Measurements from ENCODE around the gene NR2F2.
A peak's percentile ranks its signal among the peaks of the same experiment; 100 is the strongest.

The NR2F2 gene

DNA sequence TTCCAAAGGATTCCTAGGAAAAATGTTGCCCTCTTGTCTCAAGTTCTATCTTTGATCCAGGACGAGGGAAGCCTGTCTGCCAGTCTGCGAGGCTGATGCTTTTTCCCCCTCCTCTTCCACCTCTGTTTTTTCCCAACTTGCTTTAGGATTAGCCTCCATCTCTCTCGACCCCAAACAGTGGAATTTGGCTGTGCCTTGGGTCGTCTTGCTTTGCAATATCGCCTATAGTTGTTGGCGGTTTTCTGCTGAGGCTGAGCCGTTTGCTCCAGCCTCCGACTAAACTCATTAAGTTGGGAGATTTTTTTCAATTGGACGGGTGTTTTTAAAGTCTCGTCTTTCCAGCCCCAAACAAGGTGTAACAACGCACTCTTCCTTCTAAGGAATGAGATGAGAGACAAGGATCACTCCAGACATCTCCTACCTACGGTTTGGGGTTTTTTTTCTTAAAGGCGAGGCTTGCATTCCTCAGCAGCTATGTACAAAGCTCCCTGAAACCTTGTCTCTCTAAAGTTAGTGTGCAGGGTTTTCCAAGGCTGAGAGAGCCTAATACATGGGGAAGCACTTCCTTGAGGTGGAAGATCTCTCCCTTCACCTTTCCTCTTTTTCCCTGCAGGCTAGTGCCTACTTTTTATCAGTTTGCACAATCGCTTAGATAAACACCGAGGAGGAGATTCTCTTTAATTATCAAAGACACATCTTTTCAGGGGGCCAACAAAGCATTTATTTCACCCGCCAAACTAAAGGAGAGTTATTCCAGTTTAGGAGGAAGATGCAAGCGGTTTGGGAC lies 4.8 kb upstream of the NR2F2 start:
- no peaks in the 10 kb centered on the region for H3K36me3 ChIP-seq (ENCODE audit: insufficient read depth, low read length)
- no peaks in the 10 kb centered on the region for H3K27me3 ChIP-seq (ENCODE audit: insufficient read depth, low read length)
- H3K79me2 ChIP-seq (ENCODE audit: control insufficient read depth, insufficient read depth, low read length, unreplicated experiment) = peaks cover 95% of the 10 kb centered on the region
- H3K4me1 ChIP-seq (ENCODE audit: control insufficient read depth, insufficient read depth, low read length, unreplicated experiment) = peaks cover 20% of the 10 kb centered on the region
- H3K27ac ChIP-seq (ENCODE audit: low read depth, low read length) = peak overlapping the region; percentile 85
- peak overlapping the region; percentile 75 for H3K4me3 ChIP-seq (ENCODE audit: low read depth, low read length)
- peak overlapping the region; percentile 61 for H2AFZ ChIP-seq (ENCODE audit: low read length, unreplicated experiment)

DNA sequence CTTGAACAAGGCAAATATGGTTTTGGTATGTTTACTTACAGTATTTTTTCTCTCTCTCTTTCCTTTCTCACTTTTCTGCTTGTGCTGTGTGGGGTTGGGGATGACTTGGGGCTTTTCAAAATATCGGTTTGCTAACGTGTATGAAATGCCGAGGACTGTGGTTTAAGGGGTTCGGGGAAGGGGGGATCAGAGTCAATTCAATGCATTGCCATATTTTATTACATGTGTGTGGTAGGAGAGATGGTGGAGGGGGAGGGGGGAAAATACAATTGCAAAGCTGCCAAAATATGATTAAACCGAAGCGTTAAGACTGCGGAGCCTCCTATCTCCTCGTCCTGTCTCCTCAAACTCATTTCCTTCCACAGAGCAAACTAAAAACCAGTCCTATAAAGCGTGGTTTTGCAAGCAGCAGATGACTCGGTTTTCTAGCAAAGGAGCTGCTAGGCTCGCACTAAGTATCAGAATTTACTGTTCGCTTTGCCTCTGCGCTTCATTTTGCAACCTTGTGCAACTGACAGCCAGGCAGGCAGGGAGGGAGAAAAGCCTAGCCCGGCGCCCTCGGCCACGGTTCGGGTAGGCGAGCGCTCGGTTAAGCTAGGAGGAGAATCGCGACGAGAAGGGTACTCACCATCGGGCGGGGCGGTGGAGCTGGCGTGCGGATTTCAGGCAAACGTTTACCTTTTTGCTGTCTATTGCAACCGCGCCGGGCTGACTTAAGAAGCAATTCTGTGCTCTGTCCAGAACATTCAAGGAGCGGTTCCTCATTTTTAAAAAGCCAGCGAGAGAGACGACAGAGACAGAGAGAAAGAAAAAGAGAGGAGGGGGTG lies 4.0 kb upstream of the NR2F2 start:
- peak overlapping the region; percentile 85 for H3K27ac ChIP-seq (ENCODE audit: low read depth, low read length)
- H3K4me3 ChIP-seq (ENCODE audit: low read depth, low read length) = peak overlapping the region; percentile 75
- H3K27me3 ChIP-seq (ENCODE audit: insufficient read depth, low read length) = no peaks in the 10 kb centered on the region
- no peaks in the 10 kb centered on the region; the same call in 1 of the 2 replicates for H3K36me3 ChIP-seq (ENCODE audit: insufficient read depth, low read length)
- H3K4me1 ChIP-seq (ENCODE audit: control insufficient read depth, insufficient read depth, low read length, unreplicated experiment) = peaks cover 20% of the 10 kb centered on the region
- peak overlapping the region; percentile 16 for H2AFZ ChIP-seq (ENCODE audit: low read length, unreplicated experiment)
- H3K79me2 ChIP-seq (ENCODE audit: control insufficient read depth, insufficient read depth, low read length, unreplicated experiment) = peaks cover 93% of the 10 kb centered on the region

DNA sequence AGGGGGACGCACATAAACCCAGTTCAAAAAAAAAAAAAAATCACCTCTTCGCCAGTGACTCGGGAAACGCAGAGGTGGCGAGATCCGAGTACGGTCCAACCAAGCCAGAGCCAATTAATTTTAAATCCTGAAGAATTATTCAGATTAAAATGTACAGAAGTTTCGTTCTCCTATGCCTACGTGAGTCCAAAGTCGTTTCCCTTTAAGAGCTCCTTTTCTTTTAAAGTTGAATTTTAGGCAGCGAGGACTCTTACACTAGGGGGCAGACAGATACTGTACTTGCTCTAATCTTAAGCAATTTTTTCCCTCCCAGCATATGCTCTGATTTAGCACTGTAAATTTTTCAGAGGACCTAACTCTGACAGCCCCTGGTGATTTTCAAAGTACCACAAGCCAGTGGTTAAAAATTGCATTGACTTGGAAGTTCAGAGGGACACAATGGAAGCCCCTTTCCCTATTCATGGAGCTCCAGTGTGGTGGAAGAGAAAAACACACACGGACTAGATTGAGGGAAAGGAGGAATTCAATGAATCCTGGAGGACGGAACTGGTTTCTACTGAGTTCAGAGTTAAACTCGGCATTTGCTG lies 3.3 kb upstream of the NR2F2 start:
- Histone ChIP-seq H3K79me2 (ENCODE audit: control insufficient read depth, insufficient read depth, low read length, unreplicated experiment) (peaks cover 93% of the 10 kb centered on the region), H3K27ac (ENCODE audit: low read depth, low read length) (peak overlapping the region; percentile 85), H3K36me3 (ENCODE audit: insufficient read depth, low read length) (peaks cover 1% of the 10 kb centered on the region; the same call in 1 of the 2 replicates), H3K4me3 (ENCODE audit: low read depth, low read length) (peak overlapping the region; percentile 75), H3K27me3 (ENCODE audit: insufficient read depth, low read length) (no peaks in the 10 kb centered on the region), H3K4me1 (ENCODE audit: control insufficient read depth, insufficient read depth, low read length, unreplicated experiment) (peaks cover 20% of the 10 kb centered on the region), H2AFZ (ENCODE audit: low read length, unreplicated experiment) (peak overlapping the region; percentile 16)

DNA sequence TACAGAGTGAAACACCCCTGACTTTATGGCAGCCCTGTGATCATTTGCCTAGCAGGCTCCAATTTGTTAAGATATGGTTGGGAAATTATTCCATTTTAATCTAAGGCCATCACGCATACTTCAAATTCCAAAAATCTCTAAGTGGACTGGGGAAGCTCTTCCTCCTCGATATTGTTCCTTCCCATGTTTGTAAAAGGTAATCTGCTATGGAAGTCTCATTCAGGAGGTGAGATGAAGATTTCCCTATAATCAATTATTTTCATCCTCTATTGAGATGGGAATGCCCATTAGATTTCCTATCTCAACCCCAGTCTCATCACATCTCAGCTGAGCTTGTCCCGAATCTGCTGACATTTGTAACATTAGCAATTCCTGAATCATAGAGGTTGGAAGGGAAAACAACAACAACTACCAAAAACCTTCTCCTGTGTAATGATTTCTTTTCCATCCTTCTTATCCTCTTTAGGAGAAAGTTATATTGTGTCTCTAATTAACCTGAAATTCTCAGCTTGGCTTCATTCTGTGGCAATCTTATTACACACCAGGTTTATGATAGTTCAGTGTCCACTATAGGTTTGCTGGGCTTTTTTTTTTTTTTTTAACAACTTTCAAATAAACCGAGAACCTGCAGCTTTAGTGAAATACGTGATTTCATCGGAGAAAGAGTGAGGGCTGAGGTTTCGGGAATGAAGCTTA lies 2.2 kb upstream of the NR2F2 start:
- Histone ChIP-seq H3K36me3 (ENCODE audit: insufficient read depth, low read length) (peaks cover 5% of the 10 kb centered on the region; the same call in 1 of the 2 replicates), H2AFZ (ENCODE audit: low read length, unreplicated experiment) (peak overlapping the region; percentile 78), H3K27ac (ENCODE audit: low read depth, low read length) (peak overlapping the region; percentile 85), H3K4me1 (ENCODE audit: control insufficient read depth, insufficient read depth, low read length, unreplicated experiment) (peaks cover 19% of the 10 kb centered on the region), H3K4me3 (ENCODE audit: low read depth, low read length) (peak overlapping the region; percentile 75), H3K27me3 (ENCODE audit: insufficient read depth, low read length) (no peaks in the 10 kb centered on the region), H3K79me2 (ENCODE audit: control insufficient read depth, insufficient read depth, low read length, unreplicated experiment) (peaks cover 94% of the 10 kb centered on the region)

DNA sequence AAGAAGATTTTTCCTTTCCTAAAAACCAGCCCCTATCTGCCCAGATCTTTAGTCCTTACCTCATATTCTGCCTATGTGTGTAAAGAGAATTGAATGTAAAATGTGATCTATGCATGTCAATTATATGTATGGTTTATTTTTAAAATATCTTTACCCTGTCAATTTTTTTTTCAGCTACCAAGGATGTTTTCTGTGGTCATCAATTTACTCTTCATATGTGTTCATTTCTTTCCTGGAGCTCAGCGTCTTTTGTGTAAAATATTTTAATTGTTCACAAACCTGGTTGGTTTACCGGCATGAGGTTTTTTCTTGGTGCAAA lies 1.7 kb upstream of the NR2F2 start:
- Histone ChIP-seq H3K79me2 (ENCODE audit: control insufficient read depth, insufficient read depth, low read length, unreplicated experiment) (peaks cover 94% of the 10 kb centered on the region), H3K36me3 (ENCODE audit: insufficient read depth, low read length) (peaks cover 9% of the 10 kb centered on the region; the same call in 1 of the 2 replicates), H3K4me3 (ENCODE audit: low read depth, low read length) (peak overlapping the region; percentile 75), H3K4me1 (ENCODE audit: control insufficient read depth, insufficient read depth, low read length, unreplicated experiment) (peaks cover 15% of the 10 kb centered on the region), H3K27me3 (ENCODE audit: insufficient read depth, low read length) (no peaks in the 10 kb centered on the region), H3K27ac (ENCODE audit: low read depth, low read length) (peak overlapping the region; percentile 85), H2AFZ (ENCODE audit: low read length, unreplicated experiment) (no peak overlapping the region)

DNA sequence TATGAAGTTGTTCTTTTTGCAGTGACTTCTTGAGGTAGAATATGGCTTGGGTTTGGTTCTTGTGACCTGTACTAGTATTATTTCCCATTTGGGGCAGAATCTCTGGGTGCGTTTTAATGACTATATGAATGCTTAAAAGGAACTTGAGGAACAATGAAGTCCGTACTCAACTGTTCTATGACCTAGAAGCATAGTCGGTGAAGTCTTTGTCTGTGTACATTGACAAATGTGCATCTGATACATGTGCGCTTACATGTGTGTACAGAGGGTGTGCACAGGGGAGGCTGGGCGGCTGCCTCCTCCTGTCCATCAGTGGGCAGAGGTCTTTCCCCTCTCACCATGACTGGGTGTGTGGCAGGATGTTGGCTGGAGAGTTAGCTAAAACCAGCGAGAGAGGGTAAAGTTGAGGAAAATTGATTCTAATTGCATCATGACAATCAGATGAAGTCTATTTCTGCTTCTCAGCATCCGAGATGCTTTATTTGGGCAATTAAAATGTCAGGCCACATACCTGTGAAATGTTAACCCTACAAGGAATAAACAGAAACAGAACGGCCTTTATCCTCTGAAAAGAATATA lies 1.0 kb upstream of the NR2F2 start:
- Histone ChIP-seq H3K4me3 (ENCODE audit: low read depth, low read length) (peak overlapping the region; percentile 75), H3K79me2 (ENCODE audit: control insufficient read depth, insufficient read depth, low read length, unreplicated experiment) (peaks cover 94% of the 10 kb centered on the region), H3K27me3 (ENCODE audit: insufficient read depth, low read length) (no peaks in the 10 kb centered on the region), H3K36me3 (ENCODE audit: insufficient read depth, low read length) (peaks cover 16% of the 10 kb centered on the region; the same call in 1 of the 2 replicates), H2AFZ (ENCODE audit: low read length, unreplicated experiment) (peak overlapping the region; percentile 44), H3K27ac (ENCODE audit: low read depth, low read length) (peak overlapping the region; percentile 85), H3K4me1 (ENCODE audit: control insufficient read depth, insufficient read depth, low read length, unreplicated experiment) (peaks cover 9% of the 10 kb centered on the region)

DNA sequence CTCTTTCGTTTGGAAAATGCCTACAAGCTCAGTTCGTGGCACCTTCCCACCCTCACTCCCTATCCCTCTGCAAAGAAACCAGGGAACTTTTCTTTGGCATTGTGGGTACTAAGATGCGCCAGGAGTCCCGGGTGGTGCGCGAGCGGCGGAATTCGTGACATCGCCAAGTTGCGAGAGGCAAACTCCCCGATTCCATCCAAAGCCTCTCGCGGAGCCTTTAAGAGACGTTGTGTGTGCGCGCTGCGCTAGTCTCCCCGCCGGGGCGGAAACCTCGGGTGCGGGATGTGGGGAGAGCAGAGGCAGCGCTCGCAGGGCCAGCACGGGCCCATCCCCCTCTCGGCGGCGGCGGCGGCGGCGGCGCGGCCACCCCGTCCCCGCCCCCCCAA lies 443 bp upstream of the NR2F2 start:
- peaks cover 94% of the 10 kb centered on the region for H3K79me2 ChIP-seq (ENCODE audit: control insufficient read depth, insufficient read depth, low read length, unreplicated experiment)
- peaks cover 22% of the 10 kb centered on the region for H3K36me3 ChIP-seq (ENCODE audit: insufficient read depth, low read length)
- H2AFZ ChIP-seq (ENCODE audit: low read length, unreplicated experiment) = peak overlapping the region; percentile 44
- peaks cover 9% of the 10 kb centered on the region for H3K4me1 ChIP-seq (ENCODE audit: control insufficient read depth, insufficient read depth, low read length, unreplicated experiment)
- H3K4me3 ChIP-seq (ENCODE audit: low read depth, low read length) = peak overlapping the region; percentile 75
- no peaks in the 10 kb centered on the region for H3K27me3 ChIP-seq (ENCODE audit: insufficient read depth, low read length)
- peak overlapping the region; percentile 85 for H3K27ac ChIP-seq (ENCODE audit: low read depth, low read length)

DNA sequence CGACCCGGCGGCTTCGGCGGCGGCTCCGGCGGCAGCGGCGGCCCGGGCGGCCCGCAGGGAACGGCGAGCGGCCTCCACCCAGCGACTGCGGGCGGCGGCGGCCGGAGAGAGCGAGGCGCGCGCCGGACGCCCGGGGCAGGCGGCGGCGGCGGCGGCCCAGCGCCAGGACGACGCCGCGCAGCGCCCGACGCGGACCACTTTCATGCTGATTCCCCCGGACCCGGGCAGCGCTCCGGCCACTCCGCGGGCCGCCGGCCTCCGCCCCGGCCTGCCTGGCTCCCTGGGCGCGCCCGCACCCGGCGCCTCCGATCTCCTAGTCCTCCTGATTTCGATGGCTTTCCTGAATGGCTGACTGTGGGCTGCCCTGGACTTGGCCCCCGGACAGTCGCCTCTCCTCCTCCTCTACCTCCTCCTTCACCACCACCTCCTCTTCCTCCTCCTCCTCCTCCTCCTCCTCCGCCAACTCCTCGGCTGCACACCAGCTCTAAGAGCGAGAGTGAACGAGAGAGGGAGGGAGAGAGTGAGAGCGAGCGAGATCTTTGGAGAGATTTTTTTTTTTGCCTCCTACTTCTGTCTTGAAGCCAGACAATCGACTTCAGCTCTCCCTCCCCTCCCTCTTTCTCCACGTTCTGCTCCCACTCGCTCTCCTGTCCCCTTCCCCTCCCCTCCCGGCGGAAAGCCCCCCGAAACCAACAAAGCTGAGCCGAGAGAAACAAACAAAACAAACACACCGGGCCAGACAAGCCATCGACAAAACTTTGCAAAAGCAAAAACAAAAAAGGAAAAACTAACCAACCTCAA lies 844 bp downstream of the NR2F2 start:
- Histone ChIP-seq H3K4me1 (ENCODE audit: control insufficient read depth, insufficient read depth, low read length, unreplicated experiment) (peaks cover 9% of the 10 kb centered on the region), H3K27ac (ENCODE audit: low read depth, low read length) (peak overlapping the region; percentile 93), H3K36me3 (ENCODE audit: insufficient read depth, low read length) (peaks cover 34% of the 10 kb centered on the region), H3K79me2 (ENCODE audit: control insufficient read depth, insufficient read depth, low read length, unreplicated experiment) (peaks cover 94% of the 10 kb centered on the region), H3K4me3 (ENCODE audit: low read depth, low read length) (peak overlapping the region; percentile 97), H3K27me3 (ENCODE audit: insufficient read depth, low read length) (no peaks in the 10 kb centered on the region), H2AFZ (ENCODE audit: low read length, unreplicated experiment) (no peak overlapping the region)

DNA sequence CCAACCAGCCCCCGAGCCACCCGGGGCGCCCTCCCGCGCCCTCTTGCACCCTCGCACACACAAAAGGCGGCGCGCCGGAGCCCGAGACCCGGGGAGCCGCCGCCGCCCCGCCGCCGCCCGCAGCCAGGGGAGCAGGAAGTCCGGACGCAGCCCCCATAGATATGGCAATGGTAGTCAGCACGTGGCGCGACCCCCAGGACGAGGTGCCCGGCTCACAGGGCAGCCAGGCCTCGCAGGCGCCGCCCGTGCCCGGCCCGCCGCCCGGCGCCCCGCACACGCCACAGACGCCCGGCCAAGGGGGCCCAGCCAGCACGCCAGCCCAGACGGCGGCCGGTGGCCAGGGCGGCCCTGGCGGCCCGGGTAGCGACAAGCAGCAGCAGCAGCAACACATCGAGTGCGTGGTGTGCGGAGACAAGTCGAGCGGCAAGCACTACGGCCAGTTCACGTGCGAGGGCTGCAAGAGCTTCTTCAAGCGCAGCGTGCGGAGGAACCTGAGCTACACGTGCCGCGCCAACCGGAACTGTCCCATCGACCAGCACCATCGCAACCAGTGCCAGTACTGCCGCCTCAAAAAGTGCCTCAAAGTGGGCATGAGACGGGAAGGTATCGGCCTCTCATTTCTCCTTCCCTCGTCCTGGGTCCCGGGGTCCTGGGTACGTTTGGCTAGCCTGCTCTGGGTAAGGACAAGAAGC lies 1.6 kb downstream of the NR2F2 start:
- Histone ChIP-seq H3K4me1 (ENCODE audit: control insufficient read depth, insufficient read depth, low read length, unreplicated experiment) (peaks cover 9% of the 10 kb centered on the region), H3K4me3 (ENCODE audit: low read depth, low read length) (peak overlapping the region; percentile 97)

More for the DNA sequence above, 1.6 kb downstream of the NR2F2 start:
- no peaks in the 10 kb centered on the region for H3K27me3 ChIP-seq (ENCODE audit: insufficient read depth, low read length)
- no peak overlapping the region for H2AFZ ChIP-seq (ENCODE audit: low read length, unreplicated experiment)
- H3K27ac ChIP-seq (ENCODE audit: low read depth, low read length) = peak overlapping the region; percentile 80
- H3K36me3 ChIP-seq (ENCODE audit: insufficient read depth, low read length) = peaks cover 38% of the 10 kb centered on the region
- peaks cover 94% of the 10 kb centered on the region for H3K79me2 ChIP-seq (ENCODE audit: control insufficient read depth, insufficient read depth, low read length, unreplicated experiment)
